Right lobe of liver (tissue), 6 donors: Measurements from ENCODE around the gene NRXN3. TPM values are rescaled to one million over a fixed set of nuclear protein-coding genes. Genes with fewer than 3 reads are reported as not detected.

Source experiments
- ATAC-seq, 4 donors: fragments of 200-7000 bp; cut with Tn5 transposase; one replicate each; pipeline ENCODE4 v1.9.1; 2020; ENCODE audit warnings: mild to moderate bottlenecking in 4 of 4, moderate library complexity in 4 of 4
- DNase-seq, 3 donors: peaks; one replicate each; pipeline ENCODE4 v3.0.0-alpha.2; 2020
- H3K27ac ChIP-seq, 3 donors: fragments of 200-600 bp; one replicate each; pipeline ENCODE4 v1.8.0; 2022
- H3K27me3 ChIP-seq, 2 donors: fragments of 200-600 bp; one replicate each; pipeline ENCODE4 v1.8.0; 2022
- H3K36me3 ChIP-seq, 4 donors: fragments of 200-600 bp; sonication (generic) in 1 of 4; one replicate each; pipeline versions ENCODE4 v1.5.1 to v1.8.0; 2017 to 2022; ENCODE audit warnings: control low read depth in 1 of 4
- H3K4me1 ChIP-seq, 4 donors: fragments of 200-600 bp; sonication (generic) in 1 of 4; one replicate each; pipeline versions ENCODE4 v1.5.1 to v1.8.0; 2017 to 2022; ENCODE audit warnings: control low read depth in 1 of 4
- H3K4me3 ChIP-seq, 3 donors: fragments of 200-600 bp; one replicate each; pipeline ENCODE4 v1.8.0; 2022
- H3K9me3 ChIP-seq, 4 donors: fragments of 200-600 bp; sonication (generic) in 1 of 4; one replicate each; pipeline versions ENCODE4 v1.5.1 to v1.8.0; 2017 to 2022; ENCODE audit warnings: control low read depth in 1 of 4
- CTCF ChIP-seq, 4 donors: fragments of 200-600 bp in 3 of 4; fragments of 450-650 bp in 1 of 4; IDR thresholded peaks; one replicate each; pipeline versions ENCODE4 v1.5.1 to v1.8.0; 2016 to 2022; ENCODE audit warnings: antibody characterized with exemption in 4 of 4, mild to moderate bottlenecking in 2 of 4
- POLR2A ChIP-seq: fragments of 450-650 bp; IDR thresholded peaks from one replicate; pipeline ENCODE4 v1.6.1; 2017; ENCODE audit warnings: antibody characterized with exemption, mild to moderate bottlenecking
- WGBS: methylation state at CpG from one replicate; pipeline ENCODE4 v1.1.6; 2018; ENCODE audit warnings: low coverage, low lambda C conversion rate; ENCODE audit not compliant: insufficient coverage; ENCODE audit errors: missing lambda C conversion rate; 5-methylcytosine and 5-hydroxymethylcytosine counted together
- intact Hi-C, 2 donors: fragments of 100-400 bp; cut with DNase I; formaldehyde crosslinking; loops; one replicate each; pipeline versions ENCODE4 v1.11.2 to v1.14.1; 2022
- total RNA-seq, 6 experiments: library from RNA; depleted of rRNA in 2 of 6; stranded (reverse); fragments of >200 nt in 2 of 6; fragmentation: NEBNext Ultra II Directional in 3 of 6; extraction: Animal tissue kit (Norgen Biotek cat#: 25700) in 3 of 6; gene quantifications; one replicate each; pipeline versions ENCODE4 v1.1.0 to v1.2.4, GENCODE V29; 2016 to 2023
- donor health status: DM: no; HTN: yes; CAD: no.
- donor health status: DM: no; HTN: no; CAD: no.
- donor health status: DM: no; HTN: no; CAD: no.
- donor health status: DM: no; HTN: yes; CAD: no.
- donor health status: DM: no; HTN: yes; CAD: no.

The NRXN3 gene
- total RNA-seq, 6 experiments from 2014 or later: 0.06 to 0.51 (median 0.23) TPM; not detected in 1

- no peaks in the 10 kb centered on the region for H3K27me3 ChIP-seq
- H3K9me3 ChIP-seq: no peaks in the 10 kb centered on the region
- H3K27ac ChIP-seq: no peak overlapping the region
- H3K36me3 ChIP-seq: no peaks in the 10 kb centered on the region
- DNase-seq (no peak), ATAC-seq (no peak)
- WGBS: 90% methylated on average over 2 of the region's 2 CpGs
- no peaks in the 10 kb centered on the region for H3K4me1 ChIP-seq
- no peak overlapping the region for H3K4me3 ChIP-seq
- intact Hi-C loops: no loop called here
- TF ChIP-seq POLR2A (no peak), CTCF (IDR thresholded peaks at IDR 0.05) (no peak)
These were observed 1475.7 kb downstream of the NRXN3 start for GRCh38 chr14:79645753-79646362.

GRCh38 chr14:79649856-79650255 lies 1479.7 kb downstream of the NRXN3 start:
- ATAC-seq: no peak
- Histone ChIP-seq H3K27me3 (no peaks in the 10 kb centered on the region), H3K27ac (no peak overlapping the region), H3K9me3 (no peaks in the 10 kb centered on the region), H3K4me3 (no peak overlapping the region), H3K4me1 (no peaks in the 10 kb centered on the region), H3K36me3 (no peaks in the 10 kb centered on the region)
- 65% methylated on average over 4 of the region's 4 CpGs for WGBS
- intact Hi-C loops: no loop called here
- no peak for TF ChIP-seq POLR2A
- no peak for TF ChIP-seq CTCF (IDR thresholded peaks at IDR 0.05)
- no peak for DNase-seq

GRCh38 chr14:79652513-79653307 lies 1482.5 kb downstream of the NRXN3 start:
- no peak overlapping the region for H3K27ac ChIP-seq
- TF ChIP-seq POLR2A: no peak
- no peak for TF ChIP-seq CTCF (IDR thresholded peaks at IDR 0.05)
- 53% methylated on average over 6 of the region's 6 CpGs for WGBS
- H3K9me3 ChIP-seq: no peaks in the 10 kb centered on the region
- no peaks in the 10 kb centered on the region for H3K27me3 ChIP-seq
- DNase-seq: no peak
- intact Hi-C loops: no loop called here
- H3K4me3 ChIP-seq: no peak overlapping the region
- no peaks in the 10 kb centered on the region for H3K4me1 ChIP-seq
- no peak for ATAC-seq
- no peaks in the 10 kb centered on the region for H3K36me3 ChIP-seq

GRCh38 chr14:79656056-79656455 lies 1485.9 kb downstream of the NRXN3 start:
- H3K4me3 ChIP-seq: no peak overlapping the region
- no peaks in the 10 kb centered on the region for H3K4me1 ChIP-seq
- intact Hi-C loops: no loop called here
- ATAC-seq (no peak), DNase-seq (no peak)
- H3K9me3 ChIP-seq: no peaks in the 10 kb centered on the region
- 66% methylated on average over 7 of the region's 7 CpGs for WGBS
- no peaks in the 10 kb centered on the region for H3K27me3 ChIP-seq
- no peaks in the 10 kb centered on the region for H3K36me3 ChIP-seq
- TF ChIP-seq CTCF (IDR thresholded peaks at IDR 0.05) (no peak), POLR2A (no peak)
- no peak overlapping the region for H3K27ac ChIP-seq
